HG03025 (cell line): ENCODE measurements around the gene ZNF385C.

ENCODE experiments used
- ATAC-seq: cut with Tn5 transposase; IDR thresholded peaks from one replicate; pipeline ENCODE4 v1.9.1; 2021; ENCODE audit warnings: mild to moderate bottlenecking, moderate library complexity; ENCODE audit not compliant: unreplicated experiment, low FRiP score

Gene ZNF385C

GRCh38 chr17:42126836-42127235 lies 28.6 kb upstream of the ZNF385C start:
- no peak for ATAC-seq

- no peak for ATAC-seq
Measured at GRCh38 chr17:42125565-42125964, 27.3 kb upstream of the ZNF385C start.

- no peak for ATAC-seq
Measured at GRCh38 chr17:42124256-42124655, 26.0 kb upstream of the ZNF385C start.

GRCh38 chr17:42122371-42123303 lies 24.4 kb upstream of the ZNF385C start, which contains the start of gene HSPB9:
Gene HSPB9 (plus strand): TSS chr17:42122804. CDS start chr17:42122851, 47 bp downstream.
- no peak for ATAC-seq

- ATAC-seq = peak; percentile 49
Measured at GRCh38 chr17:42120770-42121769, 22.8 kb upstream of the ZNF385C start, which contains the start of gene KAT2A. Gene KAT2A (minus strand): TSS chr17:42121367. CDS start chr17:42121304, 63 bp downstream.

GRCh38 chr17:42120161-42120769 lies 22.0 kb upstream of the ZNF385C start:
- no peak for ATAC-seq

GRCh38 chr17:42119301-42119700 lies 21.0 kb upstream of the ZNF385C start:
- ATAC-seq = no peak

- no peak for ATAC-seq
Measured at GRCh38 chr17:42118545-42118944, 20.3 kb upstream of the ZNF385C start.

GRCh38 chr17:42118126-42118510 lies 19.8 kb upstream of the ZNF385C start:
- ATAC-seq = no peak

- ATAC-seq = no peak
Measured at GRCh38 chr17:42117397-42118125, 19.3 kb upstream of the ZNF385C start.

GRCh38 chr17:42116705-42117396 lies 18.6 kb upstream of the ZNF385C start:
- ATAC-seq = no peak

GRCh38 chr17:42114118-42114517 lies 15.8 kb upstream of the ZNF385C start:
- no peak for ATAC-seq

- ATAC-seq = no peak
Measured at GRCh38 chr17:42113293-42114069, 15.2 kb upstream of the ZNF385C start.

GRCh38 chr17:42112552-42113176 lies 14.4 kb upstream of the ZNF385C start, which contains the start of gene DHX58:
Gene DHX58 (minus strand): TSS chr17:42112714. CDS start chr17:42111892, 822 bp downstream.
- peak; percentile 44 for ATAC-seq

- no peak for ATAC-seq
Measured at GRCh38 chr17:42111871-42112551, 13.7 kb upstream of the ZNF385C start.

GRCh38 chr17:42111265-42111636 lies 13.0 kb upstream of the ZNF385C start:
- ATAC-seq = no peak
